Neural cell (in vitro differentiated cells): ENCODE measurements around the gene KCNG3. TPM values are rescaled to one million over a fixed set of nuclear protein-coding genes. Genes with fewer than 3 reads are reported as not detected.

ENCODE experiments used
- H2AFZ ChIP-seq: fragments of 200-600, 300-800 bp; sonication (generic), shearing (Covaris generic); 2 replicates; pipeline ENCODE4 v1.6.0; 2014; ENCODE audit warnings: low read depth, mild to moderate bottlenecking, antibody characterized with exemption, low read length, moderate library complexity
- H3F3A ChIP-seq: fragments of 200-600 bp; shearing (Covaris generic); 2 replicates; pipeline ENCODE4 v1.6.1; 2016; ENCODE audit warnings: mild to moderate bottlenecking, moderate library complexity, mixed read lengths, antibody characterized with exemption, low read length; ENCODE audit not compliant: insufficient read depth, poor library complexity, severe bottlenecking
- H3K27ac ChIP-seq: fragments of 200-600, 300-800 bp; sonication (generic), shearing (Covaris generic); 2 replicates; pipeline ENCODE4 v1.5.1; 2014; ENCODE audit warnings: mild to moderate bottlenecking, low read length, moderate library complexity
- H3K27me3 ChIP-seq: fragments of 300-800, 200-600 bp; sonication (generic), shearing (Covaris generic); 2 replicates; pipeline ENCODE4 v1.6.0; 2014; ENCODE audit warnings: mild to moderate bottlenecking, low read depth, low read length, moderate library complexity; ENCODE audit not compliant: insufficient read depth
- H3K36me3 ChIP-seq: fragments of 300-800, 200-600 bp; sonication (generic), shearing (Covaris generic); 2 replicates; pipeline ENCODE4 v1.5.1; 2014; ENCODE audit warnings: mild to moderate bottlenecking, antibody characterized with exemption, low read length, moderate library complexity; ENCODE audit not compliant: insufficient read depth
- H3K4me2 ChIP-seq: fragments of 300-800, 200-600 bp; sonication (generic), shearing (Covaris generic); 2 replicates; pipeline ENCODE4 v1.6.0; 2014; ENCODE audit warnings: mild to moderate bottlenecking, low read length
- H3K4me3 ChIP-seq: fragments of 300-800, 200-600 bp; sonication (generic), shearing (Covaris generic); 2 replicates; pipeline ENCODE4 v1.5.1; 2014; ENCODE audit warnings: mild to moderate bottlenecking, low read length, moderate library complexity
- H3K79me2 ChIP-seq: fragments of 200-600 bp; shearing (Covaris generic); replicated peaks from 2 replicates; pipeline ENCODE4 v1.6.0; 2014; ENCODE audit warnings: mild to moderate bottlenecking, low read length, moderate library complexity; ENCODE audit not compliant: insufficient read depth
- H3K9ac ChIP-seq: fragments of 300-800, 200-600 bp; sonication (generic), shearing (Covaris generic); 2 replicates; pipeline ENCODE4 v1.6.1; 2016; ENCODE audit warnings: mild to moderate bottlenecking, low read length, mixed read lengths
- H3K9me2 ChIP-seq: fragments of 200-600 bp; shearing (Covaris generic); 2 replicates; pipeline ENCODE4 v1.6.1; 2016; ENCODE audit warnings: mild to moderate bottlenecking, low read length, mixed read lengths; ENCODE audit not compliant: insufficient read depth
- H3K9me3 ChIP-seq: fragments of 200-600, 300-800 bp; sonication (generic), shearing (Covaris generic); 2 replicates; pipeline ENCODE4 v1.6.1; 2016; ENCODE audit warnings: mild to moderate bottlenecking, mixed run types, low read length, moderate library complexity, mixed read lengths
- H4K20me1 ChIP-seq: fragments of 200-600 bp; shearing (Covaris generic); 2 replicates; pipeline ENCODE4 v1.6.1; 2016; ENCODE audit warnings: mild to moderate bottlenecking, mixed run types; ENCODE audit not compliant: insufficient read depth
- CTCF ChIP-seq: fragments of 450-650 bp; IDR thresholded peaks from 2 replicates; pipeline ENCODE4 v1.5.1; 2014; ENCODE audit warnings: antibody characterized with exemption, mild to moderate bottlenecking, moderate library complexity; ENCODE audit not compliant: poor library complexity, severe bottlenecking
- EP300 ChIP-seq: fragments of 450-650 bp; conservative IDR thresholded peaks from 2 replicates; pipeline ENCODE4 v1.6.1; 2014; ENCODE audit warnings: antibody characterized with exemption, mild to moderate bottlenecking, moderate library complexity; ENCODE audit not compliant: poor library complexity, severe bottlenecking
- EZH2 ChIP-seq: fragments of 200-600, 300-800 bp; shearing (Covaris generic), sonication (generic); IDR thresholded peaks from 2 replicates; pipeline ENCODE4 v1.6.1; 2014; ENCODE audit warnings: antibody characterized with exemption, low read length, borderline replicate concordance, mild to moderate bottlenecking; ENCODE audit not compliant: insufficient read depth, poor library complexity, severe bottlenecking
- MXI1 ChIP-seq: fragments of 450-650 bp; conservative IDR thresholded peaks from 2 replicates; pipeline ENCODE4 v1.6.1; 2014; ENCODE audit warnings: antibody characterized with exemption, mild to moderate bottlenecking; ENCODE audit not compliant: poor library complexity, severe bottlenecking
- POLR2AphosphoS5 ChIP-seq: IDR thresholded peaks from 2 replicates; pipeline ENCODE4 v1.6.1; 2012
- RAD21 ChIP-seq: fragments of 450-650 bp; conservative IDR thresholded peaks from 2 replicates; pipeline ENCODE4 v1.6.1; 2014; ENCODE audit warnings: antibody characterized with exemption, mild to moderate bottlenecking, moderate library complexity
- REST ChIP-seq: IDR thresholded peaks from 2 replicates; pipeline ENCODE4 v1.6.1; 2012; ENCODE audit warnings: borderline replicate concordance
- SMC3 ChIP-seq: fragments of 450-650 bp; conservative IDR thresholded peaks from 2 replicates; pipeline ENCODE4 v1.6.1; 2014; ENCODE audit warnings: antibody characterized with exemption, mild to moderate bottlenecking, moderate library complexity; ENCODE audit not compliant: poor library complexity
- TAF1 ChIP-seq: IDR thresholded peaks from 2 replicates; pipeline ENCODE4 v1.6.1; 2012; ENCODE audit warnings: low read depth
- polyA plus RNA-seq: library from polyadenylated mRNA; depleted of rRNA; stranded (reverse); fragments of >200 nt; gene quantifications from 2 replicates; pipeline ENCODE4 v1.2.3, GENCODE V29; 2014

Gene KCNG3
- polyA plus RNA-seq, 1 donor from 2014 or later = 0.74 TPM

GRCh38 chr2:42456126-42456839 is 37.5 kb downstream of the KCNG3 start:
- Histone ChIP-seq H3K9me2 (no peaks in the 10 kb centered on the region), H3F3A (no peaks in the 10 kb centered on the region), H3K4me3 (no peak overlapping the region), H3K27me3 (no peaks in the 10 kb centered on the region), H3K9me3 (no peaks in the 10 kb centered on the region), H3K79me2 (no peaks in the 10 kb centered on the region), H3K27ac (no peak overlapping the region), H3K36me3 (no peaks in the 10 kb centered on the region), H3K9ac (no peak overlapping the region), H2AFZ (no peak overlapping the region), H4K20me1 (no peaks in the 10 kb centered on the region), H3K4me2 (no peak overlapping the region)
- TF ChIP-seq EP300 (no peak), SMC3 (no peak), RAD21 (no peak), CTCF (no peak), TAF1 (no peak), REST (no peak), POLR2AphosphoS5 (no peak), EZH2 (no peak), MXI1 (no peak)

- H4K20me1 ChIP-seq = no peaks in the 10 kb centered on the region
- no peak overlapping the region for H3K9ac ChIP-seq
- H3K9me2 ChIP-seq = no peaks in the 10 kb centered on the region
- no peak overlapping the region for H3K4me3 ChIP-seq
- no peak overlapping the region for H3K27ac ChIP-seq
- H3K36me3 ChIP-seq = no peaks in the 10 kb centered on the region
- H3F3A ChIP-seq = no peaks in the 10 kb centered on the region
- no peak overlapping the region for H2AFZ ChIP-seq
- H3K27me3 ChIP-seq = no peaks in the 10 kb centered on the region
- H3K4me2 ChIP-seq = no peak overlapping the region
- TF ChIP-seq EZH2 (no peak), CTCF (no peak), SMC3 (no peak), EP300 (no peak), RAD21 (no peak), REST (no peak), MXI1 (no peak)
- H3K79me2 ChIP-seq = no peaks in the 10 kb centered on the region
- no peaks in the 10 kb centered on the region for H3K9me3 ChIP-seq
Observed at GRCh38 chr2:42452545-42452944, 41.2 kb downstream of the KCNG3 start.
